Activated naive CD4-positive, alpha-beta T cell (primary cell): ENCODE measurements around the gene ZSWIM2.
"Not testable (repeated sequence)": the region's sequence is repeated elsewhere in the genome, so short reads cannot be mapped to it uniquely, and the experiment has no call there.

ENCODE experiments used
- DNase-seq, 4 experiments: peaks; one replicate each; lab custom pipeline; 2025; lab: John Stamatoyannopoulos, UW

ZSWIM2 gene

DNA sequence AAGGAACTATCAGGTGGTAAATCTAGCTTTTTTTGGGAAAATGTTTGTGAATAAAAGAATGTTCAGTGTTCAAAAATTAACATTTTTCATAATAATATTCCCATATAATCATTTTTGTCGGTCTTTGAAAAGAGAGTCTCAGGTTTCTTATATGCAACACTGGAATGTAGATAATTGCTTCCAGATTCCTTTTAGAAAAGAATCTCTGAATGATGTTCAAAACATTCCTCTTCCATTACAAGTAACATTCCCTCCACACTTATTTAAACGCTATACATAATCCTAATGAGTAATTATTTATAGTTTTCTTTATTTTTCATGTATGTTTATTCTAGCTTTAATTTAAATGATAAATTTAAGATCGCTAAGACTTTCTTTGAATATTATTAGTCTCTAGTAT lies 7.0 kb downstream of the ZSWIM2 start:
- DNase-seq, result no peak

GRCh38 chr2:186835628-186836027 lies 13.3 kb downstream of the ZSWIM2 start:
- DNase-seq, result no peak

GRCh38 chr2:186827862-186828492 lies 21.0 kb downstream of the ZSWIM2 start:
- no peak for DNase-seq

GRCh38 chr2:186827411-186827810 lies 21.6 kb downstream of the ZSWIM2 start:
- no peak for DNase-seq

- DNase-seq, result no peak
These were observed 26.6 kb downstream of the ZSWIM2 start for GRCh38 chr2:186822323-186822722.

- DNase-seq, result no peak
These were observed 28.7 kb downstream of the ZSWIM2 start for GRCh38 chr2:186820303-186820702.

DNA sequence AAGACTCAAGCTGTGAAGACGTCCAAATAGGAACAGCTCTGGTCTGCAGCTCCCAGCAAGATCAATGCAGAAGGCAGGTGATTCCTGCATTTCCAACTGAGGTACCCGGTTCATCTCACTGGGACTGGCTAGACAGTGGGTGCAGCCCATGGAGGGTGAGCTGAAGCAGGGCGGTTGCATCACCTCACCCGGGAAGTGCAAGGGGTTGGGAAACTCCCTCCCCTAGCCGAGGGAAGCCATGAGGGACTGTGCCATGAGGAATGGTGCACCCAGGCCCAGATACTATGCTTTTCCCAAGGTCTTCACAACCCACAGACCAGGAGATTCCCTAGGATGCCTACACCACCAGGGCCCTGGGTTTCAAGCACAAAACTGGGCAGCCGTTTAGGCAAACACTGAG lies 37.2 kb downstream of the ZSWIM2 start:
- DNase-seq, result not testable (repeated sequence)

- DNase-seq, result no peak
These were observed 42.4 kb downstream of the ZSWIM2 start for GRCh38 chr2:186806591-186806990.

GRCh38 chr2:186798604-186799003 lies 50.4 kb downstream of the ZSWIM2 start:
- not testable (repeated sequence) for DNase-seq

DNA sequence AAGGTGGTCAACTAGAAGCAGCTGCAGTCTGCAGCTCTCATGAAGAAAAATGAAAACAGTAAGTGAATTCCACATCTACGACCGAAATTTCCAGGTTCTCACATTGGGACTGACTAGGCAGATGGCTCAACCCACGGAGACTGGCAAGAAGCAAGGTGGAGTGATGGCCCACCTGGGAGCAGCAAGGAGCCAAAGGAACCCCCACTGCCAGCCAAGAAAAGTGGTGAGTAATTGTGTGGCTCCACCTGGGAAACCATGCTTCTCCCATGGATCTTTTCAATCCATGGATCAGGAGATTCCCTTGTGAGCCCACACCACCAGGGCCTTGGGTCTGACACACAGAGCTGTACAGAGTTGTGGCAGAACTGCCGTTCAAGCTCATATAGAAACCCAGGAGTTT lies 64.0 kb downstream of the ZSWIM2 start:
- DNase-seq, result no peak

- no peak for DNase-seq
These were observed 65.7 kb downstream of the ZSWIM2 start for GRCh38 chr2:186783254-186783653.

DNA sequence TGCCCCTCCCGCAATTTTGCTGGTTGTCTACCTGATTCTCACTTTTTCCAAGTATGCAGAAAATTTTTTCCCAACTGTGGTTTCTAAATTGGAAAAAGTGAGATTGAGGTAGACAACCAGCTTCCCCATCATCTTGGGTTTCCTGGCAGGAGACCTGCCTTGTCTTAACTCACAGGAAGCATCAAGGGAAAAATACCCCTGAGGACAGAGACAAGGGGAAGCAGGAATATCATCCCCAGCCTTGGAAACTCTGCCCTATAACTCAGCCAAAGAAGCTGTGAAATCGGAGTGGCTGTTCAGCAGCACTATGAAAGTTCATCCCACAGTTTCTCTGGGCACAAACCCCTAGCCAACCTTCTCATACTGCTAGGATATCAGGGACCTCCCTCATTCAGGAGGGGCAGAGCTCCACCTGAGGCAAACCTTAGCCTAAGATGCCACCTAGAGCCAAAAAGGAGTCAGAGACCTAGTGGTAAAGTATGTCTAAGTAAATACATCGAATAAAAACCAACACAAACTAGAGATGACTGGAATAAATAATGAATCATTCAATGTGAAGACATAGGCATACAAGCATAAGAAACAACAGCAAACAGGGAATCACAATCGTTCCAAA lies 68.2 kb downstream of the ZSWIM2 start:
- DNase-seq, result no peak
